Osteoblast (primary cell): ENCODE data around the gene SETD5. TPM values are rescaled to one million over a fixed set of nuclear protein-coding genes. Genes with fewer than 3 reads are reported as not detected.

Source experiments
- DNase-seq: peaks from one replicate; pipeline ENCODE4 v3.0.0; 2011; ENCODE audit warnings: low spot score, mixed read lengths; ENCODE audit not compliant: insufficient read length; ENCODE audit errors: missing footprints
- H2AFZ ChIP-seq: 2 replicates; pipeline ENCODE4 v1.6.0; 2011; ENCODE audit warnings: mild to moderate bottlenecking, low read length
- H3K27ac ChIP-seq: 2 replicates; pipeline ENCODE4 v1.5.1; 2011; ENCODE audit warnings: mild to moderate bottlenecking, low read depth, low read length, moderate library complexity
- H3K27me3 ChIP-seq: 2 replicates; pipeline ENCODE4 v1.6.0; 2012; ENCODE audit warnings: mild to moderate bottlenecking, control low read depth, inconsistent platforms, low read length, moderate library complexity; ENCODE audit not compliant: insufficient read depth
- H3K36me3 ChIP-seq: 2 replicates; pipeline ENCODE4 v1.5.1; 2011; ENCODE audit warnings: mild to moderate bottlenecking, low read length, control low read depth, moderate library complexity; ENCODE audit not compliant: insufficient read depth
- H3K4me1 ChIP-seq: 2 replicates; pipeline ENCODE4 v1.5.1; 2011; ENCODE audit warnings: mild to moderate bottlenecking, low read length, control low read depth, moderate library complexity; ENCODE audit not compliant: insufficient read depth
- H3K4me2 ChIP-seq: 2 replicates; pipeline ENCODE4 v1.6.0; 2011; ENCODE audit warnings: mild to moderate bottlenecking, low read length; ENCODE audit not compliant: insufficient read depth
- H3K4me3 ChIP-seq: fragments of 200-600 bp; sonication (generic); 3 replicates; pipeline ENCODE4 v1.5.1; 2012; ENCODE audit warnings: mild to moderate bottlenecking, low read length, inconsistent platforms; ENCODE audit not compliant: insufficient read depth
- H3K79me2 ChIP-seq: 2 replicates; pipeline ENCODE4 v1.6.0; 2012; ENCODE audit warnings: mild to moderate bottlenecking, low read length, control low read depth, inconsistent platforms; ENCODE audit not compliant: insufficient read depth
- H3K9me3 ChIP-seq: 2 replicates; pipeline ENCODE4 v1.5.1; 2011; ENCODE audit warnings: low read depth, low read length, control low read depth
- H4K20me1 ChIP-seq: 2 replicates; pipeline ENCODE4 v1.6.0; 2012; ENCODE audit warnings: mild to moderate bottlenecking, low read length, control low read depth; ENCODE audit not compliant: insufficient read depth
- CTCF ChIP-seq: IDR thresholded peaks from 2 replicates; pipeline ENCODE4 v1.5.1; 2011; ENCODE audit warnings: mild to moderate bottlenecking, low read depth, low read length, moderate library complexity; ENCODE audit errors: extremely low read depth
- total RNA-seq: library from RNA; depleted of rRNA; stranded (reverse); fragments of >200 nt; gene quantifications from 2 replicates; pipeline ENCODE4 v1.2.3, GENCODE V29; 2012

Gene SETD5
- total RNA-seq, 1 donor = 106 TPM

DNA sequence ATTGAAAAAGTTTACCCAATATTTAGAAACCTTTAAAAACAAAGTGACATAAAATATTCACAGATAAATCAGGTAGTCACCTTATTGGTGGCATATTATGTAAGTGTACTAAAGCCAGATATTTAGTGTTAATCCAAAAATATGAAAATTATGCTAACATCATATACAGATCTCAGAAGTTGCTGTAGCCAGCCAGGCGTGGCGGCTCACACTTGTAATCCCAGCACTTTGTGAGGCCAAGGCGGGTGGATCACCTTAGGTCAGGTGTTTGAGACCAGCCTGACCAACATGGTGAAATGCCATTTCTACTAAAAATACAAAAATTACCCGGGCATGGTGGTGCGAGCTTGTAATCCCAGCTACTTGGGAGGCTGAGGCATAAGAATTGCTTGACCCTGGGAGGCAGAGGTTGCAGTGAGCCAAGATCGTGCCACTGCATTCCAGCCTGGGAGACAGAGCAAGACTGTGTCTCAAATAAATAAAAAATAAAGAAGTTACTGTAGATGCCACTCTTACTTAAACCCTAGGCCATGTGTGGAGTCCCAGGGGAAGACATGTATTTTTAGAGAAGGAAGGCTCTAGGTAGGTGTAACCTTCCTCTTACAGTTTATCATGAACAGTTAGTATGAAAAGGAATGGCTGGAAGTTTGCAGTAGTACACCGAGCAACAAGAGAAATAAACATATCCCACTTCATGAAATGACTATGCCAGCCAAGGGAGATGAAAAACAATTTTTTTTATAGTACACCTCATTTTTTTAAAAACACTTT lies 9.6 kb downstream of the SETD5 start:
- TF ChIP-seq CTCF = no peak
- no peak overlapping the region for H3K4me3 ChIP-seq
- no peaks in the 10 kb centered on the region for H3K36me3 ChIP-seq
- H3K9me3 ChIP-seq = no peaks in the 10 kb centered on the region
- no peak overlapping the region for H3K4me2 ChIP-seq
- peaks cover 91% of the 10 kb centered on the region for H4K20me1 ChIP-seq
- no peak for DNase-seq
- H3K4me1 ChIP-seq = peaks cover 26% of the 10 kb centered on the region
- no peak overlapping the region for H3K27ac ChIP-seq
- no peaks in the 10 kb centered on the region for H3K27me3 ChIP-seq
- peaks cover 100% of the 10 kb centered on the region for H3K79me2 ChIP-seq
- H2AFZ ChIP-seq = no peak overlapping the region

GRCh38 chr3:9408061-9408460 lies 10.6 kb downstream of the SETD5 start:
- no peaks in the 10 kb centered on the region for H3K36me3 ChIP-seq
- DNase-seq = no peak
- H3K27me3 ChIP-seq = no peaks in the 10 kb centered on the region
- no peak for TF ChIP-seq CTCF
- H3K79me2 ChIP-seq = peaks cover 100% of the 10 kb centered on the region
- no peak overlapping the region for H3K27ac ChIP-seq
- no peak overlapping the region for H2AFZ ChIP-seq
- no peak overlapping the region for H3K4me3 ChIP-seq
- H3K9me3 ChIP-seq = no peaks in the 10 kb centered on the region
- peaks cover 91% of the 10 kb centered on the region for H4K20me1 ChIP-seq
- no peak overlapping the region for H3K4me2 ChIP-seq
- H3K4me1 ChIP-seq = peaks cover 16% of the 10 kb centered on the region

GRCh38 chr3:9408546-9408945 lies 11.1 kb downstream of the SETD5 start:
- Histone ChIP-seq H4K20me1 (peaks cover 90% of the 10 kb centered on the region), H3K27me3 (no peaks in the 10 kb centered on the region), H3K4me1 (peaks cover 11% of the 10 kb centered on the region), H3K4me2 (no peak overlapping the region), H3K9me3 (no peaks in the 10 kb centered on the region), H3K27ac (no peak overlapping the region), H3K79me2 (peaks cover 100% of the 10 kb centered on the region), H3K36me3 (no peaks in the 10 kb centered on the region), H3K4me3 (no peak overlapping the region), H2AFZ (no peak overlapping the region)
- no peak for TF ChIP-seq CTCF
- DNase-seq = no peak

GRCh38 chr3:9409981-9410854 lies 12.8 kb downstream of the SETD5 start:
- Histone ChIP-seq H3K4me2 (no peak overlapping the region), H4K20me1 (peaks cover 87% of the 10 kb centered on the region), H3K27me3 (no peaks in the 10 kb centered on the region), H3K27ac (no peak overlapping the region), H3K36me3 (no peaks in the 10 kb centered on the region), H3K79me2 (peaks cover 100% of the 10 kb centered on the region), H3K9me3 (no peaks in the 10 kb centered on the region), H2AFZ (no peak overlapping the region), H3K4me3 (no peak overlapping the region), H3K4me1 (peaks cover 2% of the 10 kb centered on the region)
- DNase-seq = no peak
- no peak for TF ChIP-seq CTCF
